Right lobe of liver (tissue), 4 donors: ENCODE measurements around the gene LPCAT4.
"Not testable (repeated sequence)": the region's sequence is repeated elsewhere in the genome, so short reads cannot be mapped to it uniquely, and the experiment has no call there.

Source experiments
- CTCF ChIP-seq, 4 donors: fragments of 200-600 bp in 3 of 4; fragments of 450-650 bp in 1 of 4; IDR thresholded peaks; one replicate each; pipeline versions ENCODE4 v1.5.1 to v1.8.0; 2016 to 2022; ENCODE audit warnings: antibody characterized with exemption in 4 of 4, mild to moderate bottlenecking in 2 of 4
- POLR2A ChIP-seq: fragments of 450-650 bp; IDR thresholded peaks from one replicate; pipeline ENCODE4 v1.6.1; 2017; ENCODE audit warnings: antibody characterized with exemption, mild to moderate bottlenecking
- donor health status: DM: no; HTN: no; CAD: no.
- donor health status: DM: no; HTN: no; CAD: no.
- donor health status: DM: no; HTN: yes; CAD: no.

- TF ChIP-seq CTCF (IDR thresholded peaks at IDR 0.05); POLR2A: not testable (repeated sequence)
Measured at GRCh38 chr15:34408973-34409372, 42.0 kb upstream of the LPCAT4 start.
